Fibroblast of lung (primary cell): ENCODE results near the gene IL20RA.

ENCODE experiments used
- EZH2 ChIP-seq: IDR thresholded peaks from 2 replicates; pipeline ENCODE4 v1.5.1; 2012; ENCODE audit warnings: low read length, control low read depth, mild to moderate bottlenecking; ENCODE audit errors: missing control alignments
- TF ChIP-seq, protein P1 (sequence below), 2 donors: IDR thresholded peaks in 1 of 2; conservative IDR thresholded peaks in 1 of 2; 1 replicate in 1 of 2; 2 replicates in 1 of 2; pipeline ENCODE4 v1.5.1; 2011 to 2012; ENCODE audit warnings: low read length in 2 of 2, control low read depth in 1 of 2, inconsistent platforms in 1 of 2, low read depth in 1 of 2, mild to moderate bottlenecking in 1 of 2

GRCh38 chr6:136964398-136964797 lies 80.4 kb downstream of the IL20RA start:
- TF ChIP-seq, protein P1, sequence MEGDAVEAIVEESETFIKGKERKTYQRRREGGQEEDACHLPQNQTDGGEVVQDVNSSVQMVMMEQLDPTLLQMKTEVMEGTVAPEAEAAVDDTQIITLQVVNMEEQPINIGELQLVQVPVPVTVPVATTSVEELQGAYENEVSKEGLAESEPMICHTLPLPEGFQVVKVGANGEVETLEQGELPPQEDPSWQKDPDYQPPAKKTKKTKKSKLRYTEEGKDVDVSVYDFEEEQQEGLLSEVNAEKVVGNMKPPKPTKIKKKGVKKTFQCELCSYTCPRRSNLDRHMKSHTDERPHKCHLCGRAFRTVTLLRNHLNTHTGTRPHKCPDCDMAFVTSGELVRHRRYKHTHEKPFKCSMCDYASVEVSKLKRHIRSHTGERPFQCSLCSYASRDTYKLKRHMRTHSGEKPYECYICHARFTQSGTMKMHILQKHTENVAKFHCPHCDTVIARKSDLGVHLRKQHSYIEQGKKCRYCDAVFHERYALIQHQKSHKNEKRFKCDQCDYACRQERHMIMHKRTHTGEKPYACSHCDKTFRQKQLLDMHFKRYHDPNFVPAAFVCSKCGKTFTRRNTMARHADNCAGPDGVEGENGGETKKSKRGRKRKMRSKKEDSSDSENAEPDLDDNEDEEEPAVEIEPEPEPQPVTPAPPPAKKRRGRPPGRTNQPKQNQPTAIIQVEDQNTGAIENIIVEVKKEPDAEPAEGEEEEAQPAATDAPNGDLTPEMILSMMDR (conservative IDR thresholded peaks at IDR 0.05 in 1 of 2, IDR thresholded peaks at IDR 0.05 in 1 of 2; ENCODE audit: low read depth in 1 of 2, low read length in 2 of 2): no peak
- TF ChIP-seq EZH2: no peak
